HEK293 (cell line): ENCODE measurements around the gene IL16.

Experiments
- HOXA7 ChIP-seq: sonication (generic); formaldehyde crosslinking; IDR thresholded peaks from 2 replicates; pipeline ENCODE4 v1.8.1; 2022; ENCODE audit warnings: missing genetic modification reagents, borderline replicate concordance
- KLF8 ChIP-seq: fragments of 450-650 bp; formaldehyde crosslinking; IDR thresholded peaks from 2 replicates; pipeline ENCODE4 v1.5.1; 2016; ENCODE audit warnings: missing biosample characterization, missing genetic modification characterization
- OSR2 ChIP-seq: fragments of 450-650 bp; formaldehyde crosslinking; IDR thresholded peaks from 2 replicates; pipeline ENCODE4 v1.5.1; 2016; ENCODE audit warnings: missing biosample characterization, missing genetic modification characterization
- YY1 ChIP-seq: fragments of 450-650 bp; formaldehyde crosslinking; IDR thresholded peaks from 2 replicates; pipeline ENCODE4 v1.5.1; 2018; ENCODE audit warnings: missing biosample characterization, missing genetic modification characterization
- ZNF184 ChIP-seq: fragments of 450-650 bp; IDR thresholded peaks from 2 replicates; pipeline ENCODE4 v1.5.1; 2018; ENCODE audit warnings: missing biosample characterization, mild to moderate bottlenecking, missing genetic modification characterization
- ZNF24 ChIP-seq: fragments of 450-650 bp; formaldehyde crosslinking; IDR thresholded peaks from 2 replicates; pipeline ENCODE4 v1.5.1; 2016; ENCODE audit warnings: missing biosample characterization, missing genetic modification characterization
- ZNF274 ChIP-seq, 2 experiments: fragments of 200-500 bp in 1 of 2; fragments of 450-650 bp in 1 of 2; sonication (Bioruptor generic) in 1 of 2; formaldehyde crosslinking in 1 of 2; IDR thresholded peaks; 2 replicates each; pipeline versions ENCODE4 v1.5.1 to v1.6.1; 2014 to 2016; ENCODE audit warnings: borderline replicate concordance in 1 of 2, inconsistent platforms in 1 of 2, low read length in 1 of 2, missing biosample characterization in 1 of 2, missing genetic modification characterization in 1 of 2
- ZNF324 ChIP-seq: fragments of 450-650 bp; formaldehyde crosslinking; IDR thresholded peaks from 2 replicates; pipeline ENCODE4 v1.5.1; 2016; ENCODE audit warnings: missing biosample characterization, missing genetic modification characterization
- ZNF626 ChIP-seq: fragments of 450-650 bp; sonication (Bioruptor Pico); formaldehyde crosslinking; IDR thresholded peaks from 2 replicates; pipeline ENCODE4 v1.5.1; 2018; ENCODE audit warnings: missing biosample characterization, missing genetic modification characterization, inconsistent platforms
- TF ChIP-seq, protein P1 (sequence below): fragments of 450-650 bp; formaldehyde crosslinking; IDR thresholded peaks from 2 replicates; pipeline ENCODE4 v1.5.1; 2016; ENCODE audit warnings: missing biosample characterization, missing genetic modification characterization
- TF ChIP-seq, protein P2 (sequence below): fragments of 450-650 bp; formaldehyde crosslinking; IDR thresholded peaks from 2 replicates; pipeline ENCODE4 v1.5.1; 2016; ENCODE audit warnings: missing biosample characterization, missing genetic modification characterization
- TF ChIP-seq, protein P3 (sequence below): fragments of 450-650 bp; formaldehyde crosslinking; IDR thresholded peaks from 2 replicates; pipeline ENCODE4 v1.5.1; 2016; ENCODE audit warnings: missing biosample characterization, missing genetic modification characterization
- TF ChIP-seq, protein P4 (sequence below): sonication (generic); formaldehyde crosslinking; IDR thresholded peaks from 2 replicates; pipeline ENCODE4 v1.8.1; 2022; ENCODE audit warnings: mild to moderate bottlenecking, moderate library complexity, missing genetic modification reagents

DNA sequence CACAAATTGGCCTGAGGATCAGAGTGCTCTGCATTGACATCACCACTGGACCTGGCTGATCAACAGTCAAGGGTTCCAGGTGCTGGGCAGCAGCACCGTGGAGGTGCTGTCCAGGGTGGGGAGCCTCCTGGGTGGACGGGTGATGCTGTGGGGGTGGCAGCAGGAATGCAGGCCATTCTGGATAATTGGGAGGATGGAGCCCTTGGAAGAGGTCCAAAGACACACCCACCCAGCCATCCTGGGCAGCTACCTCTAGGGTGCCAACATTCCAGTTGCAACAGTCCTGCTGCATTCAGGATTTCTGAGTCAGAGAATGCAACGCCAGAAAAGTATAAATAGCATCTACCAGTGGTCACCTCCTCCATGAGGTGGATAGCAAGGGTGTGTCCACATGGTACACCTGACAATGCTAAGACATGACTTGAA, 100.5 kb downstream of the IL16 start:
- TF ChIP-seq ZNF184 (tag by site-specific recombination) (no peak), OSR2 (no peak), ZNF24 (no peak), ZNF324 (tag by site-specific recombination) (no peak), HOXA7 (CRISPR knock-in tag) (no peak), KLF8 (tag by site-specific recombination) (no peak), ZNF274 (IDR thresholded peaks at IDR 0.05; ENCODE audit: low read length) (no peak), ZNF274 (tag by site-specific recombination; IDR thresholded peaks at IDR 0.05; ENCODE audit: borderline replicate concordance) (no peak), ZNF626 (tag by site-specific recombination) (no peak), YY1 (no peak)
- TF ChIP-seq, protein P1, sequence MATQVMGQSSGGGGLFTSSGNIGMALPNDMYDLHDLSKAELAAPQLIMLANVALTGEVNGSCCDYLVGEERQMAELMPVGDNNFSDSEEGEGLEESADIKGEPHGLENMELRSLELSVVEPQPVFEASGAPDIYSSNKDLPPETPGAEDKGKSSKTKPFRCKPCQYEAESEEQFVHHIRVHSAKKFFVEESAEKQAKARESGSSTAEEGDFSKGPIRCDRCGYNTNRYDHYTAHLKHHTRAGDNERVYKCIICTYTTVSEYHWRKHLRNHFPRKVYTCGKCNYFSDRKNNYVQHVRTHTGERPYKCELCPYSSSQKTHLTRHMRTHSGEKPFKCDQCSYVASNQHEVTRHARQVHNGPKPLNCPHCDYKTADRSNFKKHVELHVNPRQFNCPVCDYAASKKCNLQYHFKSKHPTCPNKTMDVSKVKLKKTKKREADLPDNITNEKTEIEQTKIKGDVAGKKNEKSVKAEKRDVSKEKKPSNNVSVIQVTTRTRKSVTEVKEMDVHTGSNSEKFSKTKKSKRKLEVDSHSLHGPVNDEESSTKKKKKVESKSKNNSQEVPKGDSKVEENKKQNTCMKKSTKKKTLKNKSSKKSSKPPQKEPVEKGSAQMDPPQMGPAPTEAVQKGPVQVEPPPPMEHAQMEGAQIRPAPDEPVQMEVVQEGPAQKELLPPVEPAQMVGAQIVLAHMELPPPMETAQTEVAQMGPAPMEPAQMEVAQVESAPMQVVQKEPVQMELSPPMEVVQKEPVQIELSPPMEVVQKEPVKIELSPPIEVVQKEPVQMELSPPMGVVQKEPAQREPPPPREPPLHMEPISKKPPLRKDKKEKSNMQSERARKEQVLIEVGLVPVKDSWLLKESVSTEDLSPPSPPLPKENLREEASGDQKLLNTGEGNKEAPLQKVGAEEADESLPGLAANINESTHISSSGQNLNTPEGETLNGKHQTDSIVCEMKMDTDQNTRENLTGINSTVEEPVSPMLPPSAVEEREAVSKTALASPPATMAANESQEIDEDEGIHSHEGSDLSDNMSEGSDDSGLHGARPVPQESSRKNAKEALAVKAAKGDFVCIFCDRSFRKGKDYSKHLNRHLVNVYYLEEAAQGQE = peak; percentile 69; the same call in 1 of the 2 replicates
- TF ChIP-seq, protein P2, sequence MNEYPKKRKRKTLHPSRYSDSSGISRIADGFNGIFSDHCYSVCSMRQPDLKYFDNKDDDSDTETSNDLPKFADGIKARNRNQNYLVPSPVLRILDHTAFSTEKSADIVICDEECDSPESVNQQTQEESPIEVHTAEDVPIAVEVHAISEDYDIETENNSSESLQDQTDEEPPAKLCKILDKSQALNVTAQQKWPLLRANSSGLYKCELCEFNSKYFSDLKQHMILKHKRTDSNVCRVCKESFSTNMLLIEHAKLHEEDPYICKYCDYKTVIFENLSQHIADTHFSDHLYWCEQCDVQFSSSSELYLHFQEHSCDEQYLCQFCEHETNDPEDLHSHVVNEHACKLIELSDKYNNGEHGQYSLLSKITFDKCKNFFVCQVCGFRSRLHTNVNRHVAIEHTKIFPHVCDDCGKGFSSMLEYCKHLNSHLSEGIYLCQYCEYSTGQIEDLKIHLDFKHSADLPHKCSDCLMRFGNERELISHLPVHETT (tag by site-specific recombination) = no peak
- TF ChIP-seq, protein P3, sequence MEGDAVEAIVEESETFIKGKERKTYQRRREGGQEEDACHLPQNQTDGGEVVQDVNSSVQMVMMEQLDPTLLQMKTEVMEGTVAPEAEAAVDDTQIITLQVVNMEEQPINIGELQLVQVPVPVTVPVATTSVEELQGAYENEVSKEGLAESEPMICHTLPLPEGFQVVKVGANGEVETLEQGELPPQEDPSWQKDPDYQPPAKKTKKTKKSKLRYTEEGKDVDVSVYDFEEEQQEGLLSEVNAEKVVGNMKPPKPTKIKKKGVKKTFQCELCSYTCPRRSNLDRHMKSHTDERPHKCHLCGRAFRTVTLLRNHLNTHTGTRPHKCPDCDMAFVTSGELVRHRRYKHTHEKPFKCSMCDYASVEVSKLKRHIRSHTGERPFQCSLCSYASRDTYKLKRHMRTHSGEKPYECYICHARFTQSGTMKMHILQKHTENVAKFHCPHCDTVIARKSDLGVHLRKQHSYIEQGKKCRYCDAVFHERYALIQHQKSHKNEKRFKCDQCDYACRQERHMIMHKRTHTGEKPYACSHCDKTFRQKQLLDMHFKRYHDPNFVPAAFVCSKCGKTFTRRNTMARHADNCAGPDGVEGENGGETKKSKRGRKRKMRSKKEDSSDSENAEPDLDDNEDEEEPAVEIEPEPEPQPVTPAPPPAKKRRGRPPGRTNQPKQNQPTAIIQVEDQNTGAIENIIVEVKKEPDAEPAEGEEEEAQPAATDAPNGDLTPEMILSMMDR (tag by site-specific recombination) = no peak
- TF ChIP-seq, protein P4, sequence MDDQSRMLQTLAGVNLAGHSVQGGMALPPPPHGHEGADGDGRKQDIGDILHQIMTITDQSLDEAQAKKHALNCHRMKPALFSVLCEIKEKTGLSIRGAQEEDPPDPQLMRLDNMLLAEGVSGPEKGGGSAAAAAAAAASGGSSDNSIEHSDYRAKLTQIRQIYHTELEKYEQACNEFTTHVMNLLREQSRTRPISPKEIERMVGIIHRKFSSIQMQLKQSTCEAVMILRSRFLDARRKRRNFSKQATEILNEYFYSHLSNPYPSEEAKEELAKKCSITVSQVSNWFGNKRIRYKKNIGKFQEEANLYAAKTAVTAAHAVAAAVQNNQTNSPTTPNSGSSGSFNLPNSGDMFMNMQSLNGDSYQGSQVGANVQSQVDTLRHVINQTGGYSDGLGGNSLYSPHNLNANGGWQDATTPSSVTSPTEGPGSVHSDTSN = no peak
